Liver (tissue), 9 donors: ENCODE data around the gene PAPPA2. TPM values are rescaled to one million over a fixed set of nuclear protein-coding genes. Genes with fewer than 3 reads are reported as not detected.

Experiments
- DNase-seq: peaks from one replicate; pipeline ENCODE4 v3.0.0-alpha.2; 2017; ENCODE audit warnings: low spot score
- H3K27ac ChIP-seq, 2 donors: one replicate each; pipeline ENCODE4 v1.7.0; 2013; ENCODE audit warnings: inconsistent platforms in 2 of 2, low read length in 2 of 2, control low read depth in 1 of 2, low read depth in 1 of 2, mild to moderate bottlenecking in 1 of 2
- H3K27me3 ChIP-seq, 4 donors: one replicate each; pipeline versions ENCODE4 v1.6.1 to v1.7.0; 2013; ENCODE audit warnings: low read length in 3 of 4, inconsistent platforms in 1 of 4, mild to moderate bottlenecking in 1 of 4, moderate library complexity in 1 of 4; ENCODE audit not compliant: control insufficient read depth in 4 of 4, insufficient read depth in 4 of 4
- H3K36me3 ChIP-seq, 4 donors: one replicate each; pipeline versions ENCODE4 v1.6.1 to v1.7.0; 2013; ENCODE audit warnings: low read length in 3 of 4, mild to moderate bottlenecking in 3 of 4, low read depth in 1 of 4, moderate library complexity in 1 of 4; ENCODE audit not compliant: control insufficient read depth in 4 of 4, insufficient read depth in 3 of 4
- H3K4me1 ChIP-seq, 4 donors: one replicate each; pipeline versions ENCODE4 v1.6.1 to v1.7.0; 2013; ENCODE audit warnings: low read length in 3 of 4, mild to moderate bottlenecking in 3 of 4, moderate library complexity in 1 of 4; ENCODE audit not compliant: control insufficient read depth in 4 of 4, insufficient read depth in 4 of 4
- H3K4me3 ChIP-seq, 3 donors: one replicate each; pipeline versions ENCODE4 v1.6.1 to v1.7.0; 2013; ENCODE audit warnings: low read length in 3 of 3, control low read depth in 1 of 3, low read depth in 1 of 3, mild to moderate bottlenecking in 1 of 3
- H3K9ac ChIP-seq, 2 donors: one replicate each; pipeline ENCODE4 v1.7.0; 2013; ENCODE audit warnings: low read length in 2 of 2, mild to moderate bottlenecking in 2 of 2, moderate library complexity in 2 of 2, control low read depth in 1 of 2, low read depth in 1 of 2
- H3K9me3 ChIP-seq, 4 donors: one replicate each; pipeline versions ENCODE4 v1.6.1 to v1.7.0; 2013; ENCODE audit warnings: low read length in 3 of 4; ENCODE audit not compliant: control insufficient read depth in 4 of 4
- EGR1 ChIP-seq, 2 donors: IDR thresholded peaks; 2 replicates each; pipeline ENCODE4 v1.6.1; 2016 to 2018; ENCODE audit warnings: antibody characterized with exemption in 2 of 2, low read depth in 2 of 2
- FOXA1 ChIP-seq: IDR thresholded peaks from 2 replicates; pipeline ENCODE4 v1.6.1; 2016; ENCODE audit warnings: antibody characterized with exemption
- FOXA2 ChIP-seq: IDR thresholded peaks from 2 replicates; pipeline ENCODE4 v1.6.1; 2016; ENCODE audit warnings: antibody characterized with exemption
- GABPA ChIP-seq, 2 donors: IDR thresholded peaks in 1 of 2; conservative IDR thresholded peaks in 1 of 2; 2 replicates each; pipeline ENCODE4 v1.6.1; 2016; ENCODE audit warnings: antibody characterized with exemption in 2 of 2, mild to moderate bottlenecking in 1 of 2, moderate library complexity in 1 of 2
- HNF4A ChIP-seq, 2 donors: conservative IDR thresholded peaks; 2 replicates each; pipeline ENCODE4 v1.6.1; 2016; ENCODE audit warnings: antibody characterized with exemption in 2 of 2, mild to moderate bottlenecking in 2 of 2
- HNF4G ChIP-seq: IDR thresholded peaks from 2 replicates; pipeline ENCODE4 v1.6.1; 2016; ENCODE audit warnings: antibody characterized with exemption
- JUND ChIP-seq, 2 donors: IDR thresholded peaks; 2 replicates each; pipeline ENCODE4 v1.6.1; 2016; ENCODE audit warnings: antibody characterized with exemption in 2 of 2
- MAX ChIP-seq: IDR thresholded peaks from 2 replicates; pipeline ENCODE4 v1.6.1; 2016; ENCODE audit warnings: antibody characterized with exemption
- NR2F2 ChIP-seq: IDR thresholded peaks from 2 replicates; pipeline ENCODE4 v1.6.1; 2016; ENCODE audit warnings: antibody characterized with exemption
- RAD21 ChIP-seq, 2 donors: IDR thresholded peaks; 2 replicates each; pipeline ENCODE4 v1.6.1; 2016; ENCODE audit warnings: antibody characterized with exemption in 2 of 2, mild to moderate bottlenecking in 2 of 2
- REST ChIP-seq: IDR thresholded peaks from 2 replicates; pipeline ENCODE4 v1.6.1; 2016; ENCODE audit warnings: antibody characterized with exemption, mild to moderate bottlenecking
- RXRA ChIP-seq, 2 donors: IDR thresholded peaks; 2 replicates each; pipeline ENCODE4 v1.6.1; 2017 to 2018; ENCODE audit warnings: antibody characterized with exemption in 2 of 2, mild to moderate bottlenecking in 1 of 2
- SP1 ChIP-seq: IDR thresholded peaks from 2 replicates; pipeline ENCODE4 v1.6.1; 2018; ENCODE audit warnings: antibody characterized with exemption, mild to moderate bottlenecking
- TAF1 ChIP-seq: conservative IDR thresholded peaks from 2 replicates; pipeline ENCODE4 v1.6.1; 2016; ENCODE audit warnings: antibody characterized with exemption, mild to moderate bottlenecking
- ZBTB33 ChIP-seq: IDR thresholded peaks from 2 replicates; pipeline ENCODE4 v1.6.1; 2016; ENCODE audit warnings: antibody characterized with exemption
- WGBS: extraction: QIAGEN DNeasy Blood & Tissue Kit; methylation state at CpG from one replicate; pipeline ENCODE4 v1.1.7; 2013; 5-methylcytosine and 5-hydroxymethylcytosine counted together
- polyA plus RNA-seq, 2 donors: library from polyadenylated mRNA; stranded (reverse) in 1 of 2; unstranded in 1 of 2; fragments of 200-250 nt in 1 of 2; fragments of >200 nt in 1 of 2; fragmentation: Nextera tagmentation in 1 of 2; extraction: Ambion mirVana in 1 of 2; gene quantifications; one replicate each; pipeline versions ENCODE4 v1.2.1 to v1.2.3, GENCODE V29; 2013 to 2015
- total RNA-seq, 2 donors: library from RNA; depleted of rRNA; stranded (reverse); fragments of >200 nt; gene quantifications; one replicate each; pipeline ENCODE4 v1.2.3, GENCODE V29; 2014
- TF ChIP-seq, protein P1 (sequence below): IDR thresholded peaks from 2 replicates; pipeline ENCODE4 v1.6.1; 2016; ENCODE audit warnings: antibody characterized with exemption
- TF ChIP-seq, protein P2 (sequence below): fragments of 150-350 bp; IDR thresholded peaks from 2 replicates; pipeline ENCODE4 v1.5.1; 2017; ENCODE audit warnings: improper control_type of control experiment, low read depth, low read length; ENCODE audit not compliant: missing input control
- donor health status: healthy.
- donor health status: healthy.
- donor health status: healthy.
- donor health status: healthy.
- donor health status: healthy.

The PAPPA2 gene
- total and polyA plus RNA-seq, 4 donors = 0.19 to 27.2 (median 13.4) TPM

DNA sequence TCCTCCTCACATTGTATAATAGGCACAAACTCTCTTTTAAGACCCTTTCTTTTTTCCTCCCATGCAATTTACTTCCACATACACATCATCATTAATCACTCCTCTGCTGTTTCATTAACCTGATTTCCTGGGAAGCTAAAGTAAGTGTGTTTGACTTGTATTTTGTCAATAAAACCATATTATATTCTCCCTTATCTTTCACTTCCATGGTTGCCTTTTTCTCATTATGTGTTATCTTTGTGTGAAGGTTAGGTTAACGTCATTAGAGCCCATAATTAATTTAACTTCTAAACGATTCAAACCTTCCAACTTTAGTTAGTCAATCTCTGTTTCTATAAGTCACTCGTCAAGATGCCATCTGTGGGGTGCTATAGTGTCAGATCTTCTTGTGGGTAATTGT lies 313.0 kb downstream of the PAPPA2 start:
- Histone ChIP-seq H3K9ac (no peak overlapping the region), H3K4me3 (no peak overlapping the region), H3K27me3 (no peaks in the 10 kb centered on the region), H3K27ac (no peak overlapping the region), H3K9me3 (no peaks in the 10 kb centered on the region), H3K4me1 (peaks cover 0 to 2% (median 0%) of the 10 kb centered on the region in 4 donors), H3K36me3 (no peaks in the 10 kb centered on the region)
- 72% methylated on average over 3 of the region's 3 CpGs for WGBS
- no peak for DNase-seq
- TF ChIP-seq REST = no peak
- no peak for TF ChIP-seq RAD21 (IDR thresholded peaks at IDR 0.05)
- TF ChIP-seq MAX = no peak
- TF ChIP-seq FOXA1 = no peak
- TF ChIP-seq FOXA2 = no peak
- TF ChIP-seq JUND (IDR thresholded peaks at IDR 0.05) = no peak
- no peak for TF ChIP-seq TAF1
- no peak for TF ChIP-seq SP1
- no peak for TF ChIP-seq HNF4G
- no peak for TF ChIP-seq EGR1 (IDR thresholded peaks at IDR 0.05; ENCODE audit: low read depth in 2 of 2)
- TF ChIP-seq, protein P1, sequence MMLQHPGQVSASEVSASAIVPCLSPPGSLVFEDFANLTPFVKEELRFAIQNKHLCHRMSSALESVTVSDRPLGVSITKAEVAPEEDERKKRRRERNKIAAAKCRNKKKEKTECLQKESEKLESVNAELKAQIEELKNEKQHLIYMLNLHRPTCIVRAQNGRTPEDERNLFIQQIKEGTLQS = no peak

DNA sequence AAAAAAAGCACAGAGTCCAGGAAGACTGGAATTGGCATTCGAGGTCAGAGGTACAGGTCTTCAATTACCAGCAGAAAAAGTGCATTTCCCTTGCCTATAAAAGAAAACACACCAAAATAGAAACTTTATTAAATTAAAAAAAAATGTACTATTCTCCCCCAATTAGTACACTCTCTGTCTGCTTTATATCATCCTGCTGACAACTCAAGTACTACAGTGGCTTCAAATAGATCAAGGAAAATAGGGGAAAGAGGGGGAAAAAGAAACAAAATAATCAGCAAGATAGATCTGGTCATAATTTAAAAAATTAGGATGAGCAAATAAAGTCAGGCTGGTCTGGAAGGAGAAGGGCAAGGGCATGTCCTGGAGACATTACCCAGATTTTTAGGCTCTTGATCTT lies 315.1 kb downstream of the PAPPA2 start:
- H3K9ac ChIP-seq = no peak overlapping the region
- H3K9me3 ChIP-seq = no peaks in the 10 kb centered on the region
- no peak for TF ChIP-seq FOXA2
- no peak for TF ChIP-seq MAX
- no peak for TF ChIP-seq REST
- TF ChIP-seq, protein P2, sequence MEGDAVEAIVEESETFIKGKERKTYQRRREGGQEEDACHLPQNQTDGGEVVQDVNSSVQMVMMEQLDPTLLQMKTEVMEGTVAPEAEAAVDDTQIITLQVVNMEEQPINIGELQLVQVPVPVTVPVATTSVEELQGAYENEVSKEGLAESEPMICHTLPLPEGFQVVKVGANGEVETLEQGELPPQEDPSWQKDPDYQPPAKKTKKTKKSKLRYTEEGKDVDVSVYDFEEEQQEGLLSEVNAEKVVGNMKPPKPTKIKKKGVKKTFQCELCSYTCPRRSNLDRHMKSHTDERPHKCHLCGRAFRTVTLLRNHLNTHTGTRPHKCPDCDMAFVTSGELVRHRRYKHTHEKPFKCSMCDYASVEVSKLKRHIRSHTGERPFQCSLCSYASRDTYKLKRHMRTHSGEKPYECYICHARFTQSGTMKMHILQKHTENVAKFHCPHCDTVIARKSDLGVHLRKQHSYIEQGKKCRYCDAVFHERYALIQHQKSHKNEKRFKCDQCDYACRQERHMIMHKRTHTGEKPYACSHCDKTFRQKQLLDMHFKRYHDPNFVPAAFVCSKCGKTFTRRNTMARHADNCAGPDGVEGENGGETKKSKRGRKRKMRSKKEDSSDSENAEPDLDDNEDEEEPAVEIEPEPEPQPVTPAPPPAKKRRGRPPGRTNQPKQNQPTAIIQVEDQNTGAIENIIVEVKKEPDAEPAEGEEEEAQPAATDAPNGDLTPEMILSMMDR = no peak
- no peak for TF ChIP-seq NR2F2
- no peak for TF ChIP-seq RXRA (IDR thresholded peaks at IDR 0.05)
- no peak for TF ChIP-seq JUND (IDR thresholded peaks at IDR 0.05)
- no peak for TF ChIP-seq HNF4G
- no peak for TF ChIP-seq TAF1
- TF ChIP-seq GABPA (IDR thresholded peaks at IDR 0.05 in 1 of 2, conservative IDR thresholded peaks at IDR 0.05 in 1 of 2) = no peak
- TF ChIP-seq SP1 = no peak
- no peak for TF ChIP-seq HNF4A (conservative IDR thresholded peaks at IDR 0.05)
- TF ChIP-seq EGR1 (IDR thresholded peaks at IDR 0.05; ENCODE audit: low read depth in 2 of 2) = no peak
- no peak for TF ChIP-seq ZBTB33
- no peak overlapping the region for H3K4me3 ChIP-seq
- no peaks in the 10 kb centered on the region for H3K36me3 ChIP-seq
- no peaks in the 10 kb centered on the region for H3K27me3 ChIP-seq
- DNase-seq = no peak
- H3K4me1 ChIP-seq = peaks cover 0 to 1% (median 0%) of the 10 kb centered on the region in 4 donors
- no peak overlapping the region for H3K27ac ChIP-seq
- 53% methylated on average over 1 of the region's 1 CpG for WGBS
